Activated naive CD4-positive, alpha-beta T cell treated with anti-CD3 and anti-CD28 coated beads, Interleukin-2, amount 50 U/mL, for 72 hours (primary cell): ENCODE data around the gene NDUFS4. TPM values are rescaled to one million over a fixed set of nuclear protein-coding genes. Genes with fewer than 3 reads are reported as not detected.
"Not testable (repeated sequence)": the region's sequence is repeated elsewhere in the genome, so short reads cannot be mapped to it uniquely, and the experiment has no call there.

ENCODE experiments used
- ATAC-seq, 2 donors: fragments of 150-1000 bp; cut with Tn5 transposase; 2 replicates each; pipeline ENCODE4 v1.10.0; 2021; ENCODE audit warnings: mild to moderate bottlenecking in 2 of 2, moderate library complexity in 2 of 2
- DNase-seq, 2 donors: peaks; one replicate each; pipeline ENCODE4 v3.0.0; 2021 to 2022; ENCODE audit warnings: low spot score in 2 of 2
- H3K27ac Mint-ChIP-seq, 2 donors: one replicate each; pipeline ENCODE4 v1.8.0; 2022; ENCODE audit warnings: mild to moderate bottlenecking in 2 of 2, mixed read lengths in 2 of 2
- H3K36me3 Mint-ChIP-seq, 2 donors: one replicate each; pipeline ENCODE4 v1.8.0; 2022; ENCODE audit warnings: mixed read lengths in 2 of 2
- H3K9me3 Mint-ChIP-seq, 2 donors: one replicate each; pipeline ENCODE4 v1.8.0; 2022; ENCODE audit warnings: mixed read lengths in 2 of 2
- total RNA-seq, 2 donors: library from RNA; stranded (reverse); gene quantifications; one replicate each; pipeline ENCODE4 v1.2.3, GENCODE V29; 2022

The NDUFS4 gene
- total RNA-seq, 2 donors from 2014 or later = 60.6 to 64.1 TPM

GRCh38 chr5:53678981-53679660 lies 118.7 kb downstream of the NDUFS4 start:
- Mint-ChIP-seq H3K27ac (no peak overlapping the region), H3K9me3 (peaks cover 14 to 18% of the 10 kb centered on the region in 2 donors), H3K36me3 (peaks cover 32 to 58% of the 10 kb centered on the region in 2 donors)
- ATAC-seq (no peak), DNase-seq (no peak)

- ATAC-seq = no peak
- no peak for DNase-seq
- Mint-ChIP-seq H3K9me3 (peaks cover 14 to 18% of the 10 kb centered on the region in 2 donors), H3K36me3 (peaks cover 32 to 54% of the 10 kb centered on the region in 2 donors), H3K27ac (no peak overlapping the region)
These were observed 120.6 kb downstream of the NDUFS4 start for GRCh38 chr5:53681079-53681478.

DNA sequence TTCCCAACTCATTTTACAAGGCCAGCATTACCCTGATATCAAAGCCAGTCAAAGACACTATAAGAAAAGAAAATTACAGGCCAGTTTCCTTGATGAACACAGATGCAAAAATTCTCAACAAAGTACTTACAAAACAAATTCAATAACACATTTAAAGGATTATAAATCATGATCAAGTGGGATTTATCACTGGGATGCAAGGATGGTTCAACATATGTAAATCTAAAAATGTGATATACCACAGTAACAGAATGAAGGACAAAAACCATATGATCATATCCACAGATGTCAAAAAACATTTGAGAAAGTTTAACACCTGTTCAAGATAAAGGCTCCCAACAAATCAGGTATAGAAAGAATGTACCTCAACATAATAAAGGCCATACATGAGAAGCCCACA lies 130.6 kb downstream of the NDUFS4 start:
- no peak overlapping the region for H3K27ac Mint-ChIP-seq
- H3K9me3 Mint-ChIP-seq = peaks cover 12 to 45% of the 10 kb centered on the region in 2 donors
- H3K36me3 Mint-ChIP-seq = peaks cover 13 to 26% of the 10 kb centered on the region in 2 donors
- DNase-seq (no peak), ATAC-seq (no peak)

DNA sequence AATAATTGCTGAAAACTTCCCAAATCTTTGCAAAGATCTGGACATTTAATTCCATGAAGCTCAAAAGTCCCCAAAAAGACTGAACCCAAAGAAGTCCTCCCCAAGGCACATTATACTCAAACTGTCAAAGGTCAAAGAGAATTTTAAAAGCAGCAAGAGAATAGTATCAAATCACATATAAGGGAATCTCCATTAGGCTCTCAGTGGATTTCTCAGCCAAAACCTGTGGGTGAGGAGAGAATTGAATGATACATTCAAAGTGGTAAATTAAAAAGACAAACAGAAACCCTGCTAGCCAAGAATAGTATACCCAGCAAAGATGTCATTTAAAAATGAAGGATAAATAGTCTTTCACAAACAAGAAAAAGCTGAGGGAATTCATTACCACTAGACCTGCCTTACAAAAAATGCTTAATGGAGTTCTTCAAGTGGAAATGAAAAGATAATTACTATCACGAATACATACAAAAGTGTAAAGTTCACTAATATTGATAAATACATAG lies 134.1 kb downstream of the NDUFS4 start:
- ATAC-seq (no peak), DNase-seq (no peak)
- Mint-ChIP-seq H3K36me3 (peaks cover 6 to 17% of the 10 kb centered on the region in 2 donors), H3K9me3 (peaks cover 24 to 50% of the 10 kb centered on the region in 2 donors), H3K27ac (no peak overlapping the region)

DNA sequence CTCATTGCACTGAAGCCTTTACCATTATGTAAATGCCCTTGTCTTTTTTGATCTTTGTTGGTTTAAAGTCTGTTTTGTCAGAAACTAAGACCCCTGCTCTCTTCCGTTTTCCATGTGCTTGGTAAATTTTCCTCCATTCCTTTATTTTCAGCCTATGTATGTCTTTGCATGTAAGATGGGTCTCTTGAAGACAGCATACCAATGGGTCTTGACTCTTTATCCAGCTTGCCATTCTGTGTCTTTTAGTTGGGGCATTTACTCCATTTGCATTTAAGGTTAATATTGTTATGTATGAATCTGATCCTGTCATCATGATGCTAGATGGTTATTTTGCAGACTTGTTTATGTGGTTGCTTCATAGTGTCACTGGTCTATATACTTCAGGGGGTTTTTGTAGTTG lies 150.0 kb downstream of the NDUFS4 start:
- Mint-ChIP-seq H3K9me3 (peaks cover 22 to 48% of the 10 kb centered on the region in 2 donors), H3K36me3 (peaks cover 15 to 29% of the 10 kb centered on the region in 2 donors)
- not testable (repeated sequence) for H3K27ac Mint-ChIP-seq, DNase-seq, ATAC-seq

- Mint-ChIP-seq H3K27ac (no peak overlapping the region), H3K9me3 (peaks cover 31 to 52% of the 10 kb centered on the region in 2 donors), H3K36me3 (peaks cover 15 to 37% of the 10 kb centered on the region in 2 donors)
- DNase-seq = no peak
- no peak for ATAC-seq
These were observed 151.9 kb downstream of the NDUFS4 start for GRCh38 chr5:53712327-53712726.

DNA sequence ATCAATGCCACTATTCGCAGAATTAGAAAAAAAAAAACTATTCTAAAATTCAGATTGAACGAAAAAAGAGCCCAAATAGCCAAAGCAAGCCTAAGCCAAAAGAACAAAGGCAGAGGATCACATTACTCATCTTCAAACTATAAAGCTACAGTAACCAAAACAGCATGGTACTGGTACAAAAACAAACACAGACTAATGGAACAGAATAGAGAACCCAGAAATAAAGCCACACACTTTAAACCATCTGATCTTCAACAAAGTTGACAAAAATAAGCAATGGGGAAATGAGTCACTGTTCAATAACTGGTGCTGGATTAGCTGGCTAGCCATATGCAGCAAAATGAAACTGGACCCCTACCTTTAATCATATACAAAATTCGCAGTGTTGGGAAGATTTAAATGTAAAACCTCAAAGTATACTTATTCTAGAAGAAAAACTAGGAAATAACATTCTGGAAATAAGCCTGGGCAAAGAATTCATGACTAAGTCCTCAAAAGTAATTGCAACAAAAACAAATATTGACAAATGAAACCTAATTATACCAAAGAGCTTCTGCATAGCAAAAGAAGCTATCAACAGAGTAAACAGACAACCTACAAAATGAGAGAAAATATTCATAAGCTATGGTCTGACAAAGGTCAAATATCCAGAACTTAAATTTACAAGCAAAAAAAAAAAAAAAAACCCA lies 153.7 kb downstream of the NDUFS4 start:
- Mint-ChIP-seq H3K9me3 (peaks cover 45 to 46% of the 10 kb centered on the region in 2 donors), H3K36me3 (peaks cover 21 to 37% of the 10 kb centered on the region in 2 donors), H3K27ac (no peak overlapping the region)
- ATAC-seq = no peak
- no peak for DNase-seq

DNA sequence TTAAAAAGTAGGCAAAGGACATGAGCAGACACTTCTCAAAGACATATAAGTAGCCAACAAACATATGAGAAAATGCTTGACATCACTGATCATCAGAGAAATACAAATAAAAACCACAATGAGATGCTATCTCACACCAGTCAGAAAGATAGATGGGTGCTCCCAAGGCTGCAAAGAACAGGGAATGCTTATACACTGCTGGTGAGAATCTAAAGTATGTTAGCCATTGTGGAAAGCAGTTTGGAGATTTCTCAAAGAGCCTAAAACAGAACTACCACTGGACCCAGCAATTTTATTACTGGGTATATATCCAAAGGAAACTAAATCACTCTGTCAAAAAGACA lies 154.2 kb downstream of the NDUFS4 start:
- Mint-ChIP-seq H3K36me3 (peaks cover 16 to 36% of the 10 kb centered on the region in 2 donors), H3K9me3 (peaks cover 42 to 43% of the 10 kb centered on the region in 2 donors), H3K27ac (no peak overlapping the region)
- ATAC-seq = no peak
- no peak for DNase-seq

DNA sequence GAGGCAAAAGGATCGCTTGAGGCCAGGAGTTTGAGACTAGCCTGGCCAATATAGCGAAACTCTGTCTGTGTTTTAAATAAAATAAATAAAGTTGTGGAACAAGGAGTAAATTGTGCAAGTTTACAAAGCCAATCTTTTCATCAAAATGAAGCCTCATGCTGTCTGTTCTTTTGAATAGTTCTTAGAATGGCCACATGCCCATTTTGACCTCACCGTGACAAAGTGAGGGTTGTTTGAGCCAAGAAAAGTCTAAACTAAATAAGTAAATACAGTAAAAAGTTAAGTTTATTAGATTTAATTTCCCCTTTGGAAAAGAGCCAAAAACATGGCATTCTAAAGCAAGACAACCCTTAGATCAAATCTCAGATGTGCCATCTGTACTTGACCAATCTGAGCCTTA lies 165.7 kb downstream of the NDUFS4 start:
- ATAC-seq = no peak
- no peak for DNase-seq
- no peak overlapping the region for H3K27ac Mint-ChIP-seq
- H3K9me3 Mint-ChIP-seq = peaks cover 13 to 32% of the 10 kb centered on the region in 2 donors
- H3K36me3 Mint-ChIP-seq = peaks cover 5 to 16% of the 10 kb centered on the region in 2 donors

DNA sequence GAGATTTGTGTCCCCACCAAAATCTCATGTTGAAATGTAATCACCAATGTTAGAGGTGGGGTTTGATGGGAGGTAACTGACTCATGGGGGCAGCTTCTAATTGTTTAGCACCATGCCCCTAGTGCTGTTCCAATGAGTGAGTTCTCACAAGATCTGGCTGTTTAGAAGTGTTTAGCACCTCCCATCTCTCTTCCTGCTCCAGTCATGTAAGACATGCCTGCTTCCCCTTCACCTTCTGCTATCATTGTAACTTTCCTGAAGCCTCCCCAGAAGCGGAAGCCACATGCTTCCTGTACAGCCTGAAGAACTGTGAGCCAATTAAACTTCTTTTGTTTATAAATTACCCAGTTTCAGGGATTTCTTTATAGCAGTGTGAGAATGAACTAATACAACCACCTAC lies 170.5 kb downstream of the NDUFS4 start:
- Mint-ChIP-seq H3K9me3 (peaks cover 10% of the 10 kb centered on the region in 2 donors), H3K27ac (peak overlapping the region in 1 of 2 donors; percentile 19), H3K36me3 (peaks cover 5 to 7% of the 10 kb centered on the region in 2 donors)
- no peak for ATAC-seq
- DNase-seq = no peak

Other genes with a start within 250 kb of the NDUFS4 start
- under 1 TPM in 1 of 2 donors, not detected in 1; 0.18 TPM for gene FST, start 80.0 kb upstream of the NDUFS4 start, total RNA-seq